Peyer's patch (tissue), 4 donors: ENCODE measurements around the gene NEIL1. TPM values are rescaled to one million over a fixed set of nuclear protein-coding genes. Genes with fewer than 3 reads are reported as not detected.

ENCODE experiments used
- DNase-seq, 3 donors: peaks; one replicate each; pipeline ENCODE4 v3.0.0-alpha.2; 2017 to 2019
- H3K27ac ChIP-seq, 4 donors: fragments of 200-600 bp; sonication (generic); one replicate each; pipeline ENCODE4 v1.5.1; 2016 to 2019
- H3K27me3 ChIP-seq, 2 donors: fragments of 200-600 bp; sonication (generic); one replicate each; pipeline ENCODE4 v1.5.1; 2019
- H3K36me3 ChIP-seq, 3 donors: fragments of 200-600 bp; sonication (generic); one replicate each; pipeline ENCODE4 v1.5.1; 2016 to 2019
- H3K4me1 ChIP-seq, 4 donors: fragments of 200-600 bp; sonication (generic); one replicate each; pipeline ENCODE4 v1.5.1; 2016 to 2019
- H3K4me3 ChIP-seq, 4 donors: fragments of 200-600 bp; sonication (generic); 1 replicate in 3 of 4; 2 replicates in 1 of 4; pipeline ENCODE4 v1.5.1; 2016 to 2019; ENCODE audit warnings: mild to moderate bottlenecking in 1 of 4
- H3K9me3 ChIP-seq, 4 donors: fragments of 200-600 bp; sonication (generic); one replicate each; pipeline ENCODE4 v1.5.1; 2016 to 2019; ENCODE audit warnings: mild to moderate bottlenecking in 1 of 4
- CTCF ChIP-seq, 6 experiments: fragments of 450-650 bp in 4 of 6; fragments of 200-600 bp in 2 of 6; sonication (generic) in 1 of 6; IDR thresholded peaks; one replicate each; pipeline ENCODE4 v1.5.1; 2017 to 2019; ENCODE audit warnings: antibody characterized with exemption in 6 of 6, mild to moderate bottlenecking in 3 of 6, moderate library complexity in 1 of 6
- POLR2A ChIP-seq, 2 donors: fragments of 450-650 bp; IDR thresholded peaks; one replicate each; pipeline ENCODE4 v1.5.1; 2017; ENCODE audit warnings: antibody characterized with exemption in 2 of 2, mild to moderate bottlenecking in 2 of 2, moderate library complexity in 2 of 2
- total RNA-seq, 4 donors: library from RNA; depleted of rRNA; stranded (reverse); fragments of >200 nt; gene quantifications; one replicate each; pipeline ENCODE4 v1.1.0, GENCODE V29; 2016

Gene NEIL1
- total RNA-seq, 4 donors from 2014 or later = 63.7 to 173 (median 112) TPM

GRCh38 chr15:75353604-75354003, 6.8 kb downstream of the NEIL1 start:
- H3K4me1 ChIP-seq = peaks cover 0 to 12% (median 5%) of the 10 kb centered on the region in 4 donors
- H3K9me3 ChIP-seq = peaks cover 0 to 22% (median 0%) of the 10 kb centered on the region in 4 donors
- no peak for DNase-seq
- no peaks in the 10 kb centered on the region for H3K27me3 ChIP-seq
- H3K27ac ChIP-seq = no peak overlapping the region
- H3K36me3 ChIP-seq = peaks cover 0 to 28% (median 0%) of the 10 kb centered on the region in 3 donors
- TF ChIP-seq CTCF (IDR thresholded peaks at IDR 0.05) (no peak), POLR2A (IDR thresholded peaks at IDR 0.05) (no peak)
- no peak overlapping the region for H3K4me3 ChIP-seq

- no peak for DNase-seq
- Histone ChIP-seq H3K27me3 (no peaks in the 10 kb centered on the region), H3K36me3 (peaks cover 0 to 37% (median 0%) of the 10 kb centered on the region in 3 donors), H3K27ac (no peak overlapping the region), H3K4me3 (no peak overlapping the region), H3K9me3 (peaks cover 0 to 14% (median 0%) of the 10 kb centered on the region in 4 donors), H3K4me1 (peaks cover 0 to 5% (median 2%) of the 10 kb centered on the region in 4 donors)
- no peak for TF ChIP-seq POLR2A (IDR thresholded peaks at IDR 0.05)
- TF ChIP-seq CTCF (IDR thresholded peaks at IDR 0.05) = no peak
Measured at GRCh38 chr15:75354454-75354853, 7.6 kb downstream of the NEIL1 start.

- H3K4me3 ChIP-seq = no peak overlapping the region
- no peak for DNase-seq
- H3K27ac ChIP-seq = no peak overlapping the region
Measured at GRCh38 chr15:75355369-75355768, 8.5 kb downstream of the NEIL1 start.

GRCh38 chr15:75356006-75356405, 9.2 kb downstream of the NEIL1 start:
- DNase-seq = no peak
- Histone ChIP-seq H3K9me3 (no peaks in the 10 kb centered on the region), H3K27me3 (no peaks in the 10 kb centered on the region), H3K4me3 (no peak overlapping the region), H3K36me3 (peaks cover 0 to 51% (median 0%) of the 10 kb centered on the region in 3 donors), H3K27ac (no peak overlapping the region), H3K4me1 (peaks cover 0 to 5% (median 0%) of the 10 kb centered on the region in 4 donors)
- TF ChIP-seq CTCF (IDR thresholded peaks at IDR 0.05) (no peak), POLR2A (IDR thresholded peaks at IDR 0.05) (no peak)

More at GRCh38 chr15:75355369-75355768, 8.5 kb downstream of the NEIL1 start:
- Histone ChIP-seq H3K27me3 (no peaks in the 10 kb centered on the region), H3K4me1 (peaks cover 0 to 5% (median 0%) of the 10 kb centered on the region in 4 donors), H3K36me3 (peaks cover 0 to 45% (median 0%) of the 10 kb centered on the region in 3 donors), H3K9me3 (peaks cover 0 to 6% (median 0%) of the 10 kb centered on the region in 4 donors)
- TF ChIP-seq CTCF (IDR thresholded peaks at IDR 0.05) = no peak
- TF ChIP-seq POLR2A (IDR thresholded peaks at IDR 0.05) = no peak

GRCh38 chr15:75356517-75356916, 9.7 kb downstream of the NEIL1 start:
- peaks cover 0 to 5% (median 0%) of the 10 kb centered on the region in 4 donors for H3K4me1 ChIP-seq
- no peak for DNase-seq
- no peaks in the 10 kb centered on the region for H3K9me3 ChIP-seq
- TF ChIP-seq CTCF (IDR thresholded peaks at IDR 0.05) (no peak), POLR2A (IDR thresholded peaks at IDR 0.05) (no peak)
- H3K36me3 ChIP-seq = peaks cover 0 to 56% (median 0%) of the 10 kb centered on the region in 3 donors
- H3K27me3 ChIP-seq = no peaks in the 10 kb centered on the region
- H3K27ac ChIP-seq = no peak overlapping the region
- no peak overlapping the region for H3K4me3 ChIP-seq
